ENCODE measurements around the gene PPP4R2.
A peak's percentile ranks its signal among the peaks of the same experiment; 100 is the strongest.
"Not testable (repeated sequence)": the region's sequence is repeated elsewhere in the genome, so short reads cannot be mapped to it uniquely, and the experiment has no call there.

Gene PPP4R2

DNA sequence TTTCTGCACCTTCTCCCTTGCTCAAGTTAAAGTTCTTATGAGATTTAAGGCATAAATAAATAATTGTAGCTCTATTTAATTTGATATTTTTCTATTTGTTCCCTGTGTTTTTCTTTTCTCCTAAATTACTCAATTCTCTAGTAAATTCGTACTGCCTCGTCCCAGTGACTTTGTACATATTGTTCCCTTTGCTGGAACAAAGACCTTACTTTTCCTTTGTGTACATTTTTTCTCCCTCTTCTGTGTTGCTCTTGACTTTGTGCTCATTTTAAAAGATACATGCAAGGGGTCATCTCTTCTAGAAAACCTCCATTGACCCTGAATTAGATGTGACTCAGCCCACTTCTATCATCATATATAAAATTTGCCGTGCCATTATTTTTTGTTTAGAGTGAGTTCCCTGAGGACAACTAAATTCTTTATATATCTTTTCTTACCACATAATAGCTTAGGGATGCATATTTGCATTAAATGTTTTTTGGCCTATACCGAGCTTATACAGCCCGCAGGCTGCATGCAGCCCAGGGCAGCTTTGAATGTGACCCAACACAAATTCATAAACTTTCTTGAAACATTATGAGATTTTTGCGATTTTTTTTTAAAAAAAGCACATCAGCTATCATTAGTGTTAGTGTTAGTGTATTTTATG, 29.6 kb downstream of the PPP4R2 start:
- no peak for DNase-seq

DNA sequence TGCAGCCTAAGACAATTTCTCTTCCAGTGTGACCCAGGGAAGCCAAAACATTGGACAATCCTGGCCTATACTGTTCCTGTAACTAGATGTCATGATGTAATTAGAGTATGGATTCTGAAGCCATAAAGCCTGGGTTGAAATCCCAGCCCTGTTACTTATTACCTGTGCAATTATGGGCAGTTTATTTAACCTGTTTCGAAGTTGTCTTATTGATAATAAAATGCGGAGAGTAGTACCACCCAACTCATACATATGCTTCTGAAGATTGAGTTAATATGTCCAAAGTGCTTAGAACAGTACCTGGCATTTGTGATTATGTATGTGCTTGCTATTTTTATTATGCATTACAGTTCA, 30.1 kb downstream of the PPP4R2 start:
- DNase-seq = no peak

DNA sequence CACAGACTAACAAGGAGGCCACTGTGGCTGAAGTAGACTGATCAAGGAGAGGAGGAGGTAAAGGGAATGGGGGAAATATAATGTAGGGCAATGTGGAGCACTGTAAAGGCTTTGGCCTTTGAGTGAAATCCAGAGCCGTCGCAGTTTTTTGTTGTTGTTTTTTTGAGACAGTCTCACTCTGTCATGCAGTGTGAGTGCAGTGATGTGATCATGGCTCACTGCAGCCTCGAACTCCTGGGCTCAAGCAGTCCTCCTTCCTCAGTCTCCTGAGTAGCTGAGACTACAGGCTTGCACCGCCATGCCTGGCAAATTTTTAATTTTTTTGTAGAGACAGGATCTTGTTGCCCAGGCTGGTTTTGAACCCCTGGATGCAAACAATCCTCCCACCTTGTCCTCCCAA, 32.2 kb downstream of the PPP4R2 start:
- no peak for DNase-seq

DNA sequence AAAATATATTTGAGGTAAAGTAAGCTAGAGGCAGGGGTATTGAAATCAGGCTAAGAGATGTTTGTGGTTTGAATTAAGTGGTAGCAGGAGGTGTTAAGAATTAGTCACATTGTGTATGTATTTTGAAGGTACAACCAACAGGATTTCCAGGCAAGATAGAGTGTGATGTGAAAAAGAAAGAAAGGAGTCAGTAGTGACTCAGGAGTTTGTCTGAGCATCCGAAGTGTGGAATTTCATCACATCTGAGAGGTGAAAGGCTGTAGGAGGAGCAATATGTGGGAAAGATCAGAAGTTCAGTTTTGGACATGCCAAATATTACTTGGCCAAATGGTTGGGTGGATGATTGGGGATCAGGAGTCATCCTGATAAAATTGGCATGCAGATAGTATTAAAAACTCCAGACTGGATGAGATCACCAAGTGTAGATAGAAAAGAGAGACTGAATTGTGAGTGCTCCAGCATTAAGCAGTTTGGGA, 32.7 kb downstream of the PPP4R2 start:
- no peak for DNase-seq

DNA sequence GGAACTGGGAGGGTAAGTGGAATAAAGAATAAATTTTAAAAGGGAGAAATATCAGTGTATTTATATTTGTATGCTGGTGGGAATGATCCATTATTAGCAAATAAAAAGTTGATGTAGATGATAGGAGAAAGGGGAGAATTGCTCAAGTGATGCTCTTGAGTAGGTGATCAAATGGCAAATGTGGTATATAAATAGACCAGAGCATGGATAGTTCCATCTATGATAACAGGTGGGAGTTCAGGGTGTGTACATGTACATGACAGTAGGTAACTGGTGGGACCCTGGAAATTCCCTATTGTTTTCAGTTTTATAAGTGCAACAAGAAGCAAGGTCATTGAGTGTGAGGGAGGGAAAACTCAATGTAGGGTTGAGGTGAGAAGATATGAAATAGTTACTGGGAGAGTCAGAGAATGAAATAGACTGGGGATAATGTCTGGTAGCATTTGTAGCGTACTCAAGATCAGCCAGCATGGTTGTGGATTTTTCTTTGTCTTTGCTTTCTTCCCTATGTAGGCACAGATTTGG, 33.5 kb downstream of the PPP4R2 start:
- DNase-seq = no peak

DNA sequence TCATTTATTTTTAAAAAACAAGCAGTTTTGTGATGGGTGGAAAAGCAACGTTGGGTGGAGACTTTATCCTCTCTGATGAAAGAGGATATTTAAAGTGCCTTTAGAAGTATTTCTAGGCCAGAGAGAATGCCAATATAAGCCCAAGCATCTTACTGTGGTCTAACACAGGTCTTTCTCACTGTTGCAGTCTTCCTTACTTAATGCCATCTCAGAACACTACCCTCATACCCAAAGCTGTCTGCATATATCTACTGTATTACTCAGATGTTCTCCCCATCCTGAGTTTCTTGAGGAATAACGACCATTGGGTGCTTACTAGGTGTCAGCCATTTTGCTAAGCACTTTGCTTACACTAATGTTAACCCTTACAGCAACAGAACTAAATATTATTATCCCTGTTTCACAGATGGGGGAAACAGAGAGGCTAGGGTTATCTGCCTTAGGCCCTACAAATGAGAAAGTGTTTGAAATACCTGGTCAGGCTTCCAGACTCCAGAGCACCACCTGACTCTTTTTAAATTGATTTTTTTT, 35.0 kb downstream of the PPP4R2 start:
- no peak for DNase-seq

DNA sequence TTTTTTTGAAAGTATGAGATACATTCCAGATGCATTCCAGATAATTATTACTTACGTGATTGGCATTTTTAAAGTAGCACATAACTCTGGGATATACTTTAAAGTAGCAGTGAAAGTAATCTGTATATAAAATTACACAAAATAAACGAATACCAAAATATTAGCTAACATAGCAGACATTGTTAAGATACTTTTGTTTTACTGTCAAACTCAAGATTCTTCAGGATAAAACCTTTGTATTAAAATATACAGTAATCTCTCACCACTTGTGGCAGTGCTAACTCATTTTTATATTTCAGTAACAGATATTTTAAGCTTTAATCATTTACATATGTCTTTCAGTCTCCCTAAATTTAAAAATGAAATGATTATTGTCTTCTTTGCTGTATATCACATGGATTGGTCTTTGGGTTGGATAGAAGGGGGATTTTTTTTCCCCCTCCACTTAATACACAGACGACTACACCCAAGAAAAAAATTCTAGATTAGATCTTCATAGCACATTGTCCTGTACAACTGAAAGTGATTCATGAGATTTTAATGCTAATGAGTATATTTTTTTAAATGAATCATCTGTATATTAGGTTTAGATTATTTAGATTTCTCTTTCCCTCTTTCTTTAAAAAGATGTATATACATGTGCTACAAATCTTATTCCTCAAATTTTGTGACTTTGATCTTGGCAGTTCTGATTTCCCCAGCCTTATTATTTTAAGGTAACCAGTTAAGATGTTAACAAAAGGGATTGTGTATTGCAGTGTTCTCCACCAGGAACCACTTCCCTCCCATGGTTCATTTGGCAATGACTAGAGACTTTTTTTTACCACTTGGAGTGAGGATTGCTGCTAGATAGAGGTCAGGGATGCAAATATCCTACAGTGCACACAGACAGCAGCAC, 40.3 kb downstream of the PPP4R2 start:
- no peak for DNase-seq

DNA sequence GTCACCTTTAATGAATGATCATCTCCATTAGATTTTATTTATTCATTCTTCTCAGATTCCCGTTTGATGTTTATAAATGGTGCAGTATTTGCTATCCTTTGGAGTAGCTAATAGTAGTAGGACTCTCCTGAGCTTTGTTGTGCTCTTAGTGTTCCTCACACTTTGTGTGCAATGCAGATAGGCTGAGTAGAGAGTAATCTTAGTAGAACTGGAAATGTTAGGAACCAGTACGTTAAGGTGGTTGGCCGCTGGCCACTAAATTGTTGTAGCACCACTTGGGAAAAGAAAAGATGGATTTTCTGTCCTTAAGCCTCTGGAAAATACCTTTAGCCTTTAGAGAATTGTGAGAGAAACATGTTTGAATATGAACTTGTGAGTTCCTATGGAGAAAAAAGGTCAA, 44.9 kb downstream of the PPP4R2 start:
- no peak for DNase-seq

DNA sequence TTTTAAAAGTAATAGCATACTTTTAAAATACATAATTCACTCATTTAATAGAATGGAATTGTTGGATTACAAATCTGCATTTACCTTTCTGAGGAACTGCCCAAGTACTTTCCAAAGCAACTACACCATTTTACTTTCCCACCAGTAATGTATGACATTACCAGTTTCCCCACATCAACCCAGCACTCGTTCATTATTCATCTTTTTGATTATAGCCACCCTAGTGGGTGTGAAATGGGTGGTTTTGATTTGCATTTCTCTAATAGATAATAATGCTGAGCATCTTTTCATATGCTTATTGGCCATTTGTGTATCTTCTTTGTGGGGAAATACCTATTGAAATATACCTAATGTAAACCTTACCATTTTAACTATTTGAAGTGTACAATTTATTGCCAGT, 46.8 kb downstream of the PPP4R2 start:
- no peak for DNase-seq

DNA sequence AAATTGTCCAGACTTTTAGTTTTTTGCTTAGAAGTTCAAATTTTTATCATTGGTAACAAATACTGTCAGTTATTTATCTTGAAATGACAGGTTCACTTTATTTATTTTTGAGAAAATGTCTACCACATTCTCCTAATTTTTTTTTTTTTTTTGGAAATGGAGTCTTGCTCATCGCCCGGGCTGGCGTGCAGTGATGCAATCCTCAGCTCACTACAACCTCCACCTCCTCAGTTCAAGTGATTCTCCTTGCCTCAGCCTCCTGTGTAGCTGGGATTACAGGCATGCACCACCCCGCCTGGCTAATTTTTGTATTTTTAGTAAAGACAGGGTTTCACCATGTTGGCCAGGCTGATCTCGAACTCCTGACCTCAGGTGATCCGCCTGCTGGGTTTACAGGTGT, 48.8 kb downstream of the PPP4R2 start:
- no peak for DNase-seq

DNA sequence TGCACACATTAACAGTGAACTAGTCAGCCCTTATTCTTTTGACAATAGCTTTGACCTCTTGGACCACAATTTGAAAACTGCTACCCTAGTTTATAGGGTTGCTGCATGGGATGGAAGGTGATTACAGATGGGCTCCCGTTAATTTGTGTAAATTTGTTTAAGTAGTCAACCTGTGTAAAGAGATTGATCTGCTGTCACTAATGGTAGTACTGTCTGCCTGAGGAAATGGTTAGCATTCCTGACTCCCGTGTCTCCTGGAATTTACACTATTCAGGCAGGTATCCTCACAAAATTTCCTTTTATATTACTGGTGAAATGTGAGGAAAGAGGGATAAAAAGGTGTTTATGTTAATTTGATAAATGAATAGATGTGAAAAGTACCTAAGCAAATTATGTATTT, 49.6 kb downstream of the PPP4R2 start:
- DNase-seq = no peak

DNA sequence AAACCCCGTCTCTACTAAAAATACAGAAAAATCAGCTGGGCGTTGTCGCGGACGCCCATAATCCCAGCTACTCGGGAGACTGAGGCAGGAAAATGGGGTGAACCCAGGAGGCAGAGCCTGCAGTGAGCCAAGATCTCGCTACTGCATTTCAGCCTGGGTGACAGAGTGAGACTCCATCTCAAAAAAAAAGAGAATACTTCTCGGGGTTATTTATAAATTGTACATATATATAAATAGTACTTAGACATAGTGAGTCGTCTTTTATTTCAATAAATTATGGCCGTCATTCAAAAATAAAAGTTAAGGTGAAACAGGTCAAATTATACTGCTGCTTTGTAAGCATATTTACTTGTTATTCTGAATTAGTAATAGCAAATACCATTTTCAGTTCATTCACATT, 52.7 kb downstream of the PPP4R2 start:
- no peak for DNase-seq

DNA sequence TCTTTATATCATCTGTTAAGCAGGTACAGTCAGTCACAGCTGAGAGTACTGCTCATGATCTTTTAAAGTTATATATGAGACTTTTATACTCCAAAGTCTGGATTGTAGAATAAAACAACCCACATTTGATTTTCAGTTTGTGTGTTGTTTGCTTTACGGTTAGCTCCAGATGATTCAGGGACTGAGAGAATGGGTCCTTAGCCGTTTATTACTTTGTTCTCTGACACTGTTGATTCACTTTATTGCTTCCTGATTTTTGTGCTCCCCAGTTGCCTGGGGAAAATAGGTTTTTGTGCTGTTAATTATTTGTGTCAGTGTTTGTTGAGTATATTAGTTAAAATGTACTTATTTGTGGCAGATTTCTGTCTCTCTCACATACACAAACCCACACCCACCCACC, 56.2 kb downstream of the PPP4R2 start:
- DNase-seq = no peak

DNA sequence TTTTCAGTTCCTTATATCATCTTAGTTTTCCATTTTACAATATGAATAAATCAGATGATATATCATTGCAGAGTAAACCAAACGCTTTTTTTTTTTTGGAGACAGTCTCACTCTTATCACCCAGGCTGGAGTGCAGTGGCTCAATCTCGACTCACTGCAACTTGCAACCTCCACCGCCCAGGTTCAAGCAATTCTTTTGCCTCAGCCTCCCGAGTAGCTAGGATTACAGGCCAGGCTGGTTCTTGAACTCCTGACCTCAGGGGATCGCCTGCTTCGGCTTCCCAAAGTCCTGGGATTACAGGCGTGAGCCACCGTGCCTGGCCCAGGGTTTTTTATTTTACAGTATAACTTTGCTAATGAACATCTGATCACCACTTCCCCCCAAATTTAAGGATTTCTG, 59.0 kb downstream of the PPP4R2 start:
- no peak for DNase-seq

DNA sequence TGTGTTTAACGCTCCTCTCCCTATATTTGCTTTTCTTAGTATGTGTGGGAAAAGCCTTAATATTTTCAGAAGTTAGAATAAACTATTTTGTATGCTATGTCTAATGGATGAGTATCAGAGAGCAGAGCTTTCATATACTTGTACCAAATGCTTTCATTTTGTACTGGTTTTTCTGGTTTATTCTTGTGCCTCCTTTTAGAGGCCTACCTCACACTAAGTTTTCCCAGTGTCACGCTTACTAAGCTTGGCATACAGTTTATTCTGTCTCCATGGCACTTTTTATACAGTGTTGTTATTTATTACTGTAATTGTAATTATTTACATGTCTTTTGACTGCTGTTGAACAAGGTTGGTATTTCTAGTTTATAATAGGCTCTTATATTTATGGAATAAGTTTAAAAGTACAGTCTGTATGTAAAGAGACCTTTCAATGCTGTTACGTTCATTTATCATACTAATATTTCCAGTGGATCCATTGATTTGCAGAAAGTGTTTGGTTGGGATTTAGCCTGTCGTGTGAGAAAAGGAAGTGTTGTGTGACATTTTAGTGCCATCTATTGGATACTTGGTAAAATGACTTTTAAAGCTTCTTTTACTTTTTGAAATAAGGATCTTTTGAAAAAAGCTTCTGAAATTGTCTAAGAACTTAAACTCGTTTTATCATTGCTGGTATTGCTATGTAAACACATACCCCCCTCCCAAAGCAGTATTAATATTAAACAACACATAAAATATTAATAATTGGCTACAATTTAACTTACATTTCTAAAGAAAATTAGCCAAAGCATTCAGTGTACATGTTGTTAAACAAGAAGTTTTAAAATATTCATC, 59.6 kb downstream of the PPP4R2 start:
- DNase-seq = peak in 2 of 6 experiments; percentile 34 to 41

DNA sequence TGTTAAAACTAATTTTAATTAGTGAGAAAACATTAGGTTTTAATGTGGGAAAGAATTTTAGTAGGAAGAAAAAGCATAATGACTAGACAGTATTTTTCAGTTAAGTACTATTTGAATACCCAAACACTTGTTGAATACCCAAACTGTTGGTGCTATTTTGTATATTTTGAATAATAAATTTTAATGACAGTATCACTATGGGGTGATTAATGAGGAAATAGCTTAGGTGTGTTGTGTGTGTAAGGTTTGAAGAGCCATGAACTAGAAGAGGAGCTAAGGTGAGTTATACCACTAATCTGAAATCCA, 60.2 kb downstream of the PPP4R2 start:
- DNase-seq = no peak

DNA sequence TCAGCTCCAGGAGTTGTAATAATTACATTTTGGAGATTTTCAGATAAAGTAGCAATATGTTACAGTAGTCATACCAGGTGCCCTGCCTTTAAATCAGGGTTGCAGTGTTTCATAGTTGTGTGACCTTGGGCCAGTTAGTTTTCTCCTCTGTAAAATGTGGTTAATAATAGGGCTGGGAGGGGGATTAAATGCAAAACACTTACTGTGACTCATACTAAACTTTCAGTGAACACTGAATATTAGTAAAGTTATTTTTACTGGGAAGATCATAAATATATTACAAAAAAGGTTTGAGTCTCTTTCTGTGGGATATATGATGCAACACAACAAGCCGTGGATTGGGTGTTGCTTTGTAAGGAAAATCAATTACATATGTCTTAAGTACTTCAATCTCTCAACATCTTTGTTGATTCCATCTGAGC, 63.7 kb downstream of the PPP4R2 start:
- DNase-seq = no peak

DNA sequence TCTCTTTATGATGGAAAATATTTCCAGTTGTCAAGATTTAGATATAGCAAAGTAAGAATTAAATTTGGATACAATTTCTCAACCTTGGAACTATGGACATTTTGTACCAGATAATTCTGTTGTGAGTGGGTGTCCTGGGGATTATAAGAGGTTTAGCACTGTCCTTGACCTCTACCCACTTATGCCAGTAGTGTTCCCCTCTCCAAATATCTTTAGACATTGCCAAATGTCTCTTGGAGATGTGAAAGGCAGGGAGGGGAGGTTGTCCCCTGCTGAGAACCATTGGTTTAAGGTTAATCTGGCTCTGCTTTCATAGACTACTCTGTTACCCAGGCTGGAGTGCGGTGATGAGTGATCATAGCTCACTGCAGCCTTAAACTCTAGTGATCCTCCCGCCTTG, 64.8 kb downstream of the PPP4R2 start, which contains the start of gene EBLN2:
Gene EBLN2, plus strand, starts transcription at position 244 of the 400 bp plus-strand sequence. CDS start 423 bp downstream, outside the sequence.
- no peak for DNase-seq

DNA sequence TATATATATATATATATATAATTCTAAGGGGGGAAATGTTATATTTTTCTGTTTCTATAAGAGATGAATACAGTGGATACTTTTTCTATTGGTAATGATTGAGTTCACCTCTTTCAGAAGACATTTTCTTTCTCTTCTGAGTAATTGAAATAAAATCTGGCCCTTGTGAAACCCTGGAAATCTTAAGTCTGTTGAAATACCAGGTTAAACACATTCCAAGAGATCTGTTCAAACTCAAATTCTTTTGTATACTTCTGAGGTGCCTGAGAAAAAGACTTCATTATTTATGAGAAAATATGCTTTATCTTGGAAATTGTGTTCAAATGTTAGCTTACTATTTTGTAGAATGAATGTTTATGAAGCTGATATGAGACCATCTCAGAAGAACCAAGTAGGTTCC, 69.6 kb downstream of the PPP4R2 start:
- not testable (repeated sequence) for DNase-seq

DNA sequence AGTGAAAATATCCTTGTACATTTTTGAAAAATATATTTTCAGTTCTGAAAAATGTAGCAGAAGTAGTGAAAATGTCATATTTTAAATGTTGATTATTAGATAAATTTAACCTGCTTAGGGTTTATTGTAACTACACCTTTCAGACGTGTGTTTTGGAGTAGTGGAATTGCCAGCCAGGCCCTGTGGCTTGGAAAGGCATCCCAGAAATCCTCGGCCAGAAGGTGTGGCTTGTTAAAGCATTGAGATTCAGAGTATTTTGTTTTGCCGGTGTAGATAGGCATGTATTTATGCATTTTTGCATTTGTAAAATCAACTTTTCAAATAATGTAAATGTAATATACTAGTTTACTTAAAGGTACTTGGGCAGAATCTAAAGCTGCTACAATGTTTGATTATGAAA, 71.8 kb downstream of the PPP4R2 start:
- DNase-seq = no peak

DNA sequence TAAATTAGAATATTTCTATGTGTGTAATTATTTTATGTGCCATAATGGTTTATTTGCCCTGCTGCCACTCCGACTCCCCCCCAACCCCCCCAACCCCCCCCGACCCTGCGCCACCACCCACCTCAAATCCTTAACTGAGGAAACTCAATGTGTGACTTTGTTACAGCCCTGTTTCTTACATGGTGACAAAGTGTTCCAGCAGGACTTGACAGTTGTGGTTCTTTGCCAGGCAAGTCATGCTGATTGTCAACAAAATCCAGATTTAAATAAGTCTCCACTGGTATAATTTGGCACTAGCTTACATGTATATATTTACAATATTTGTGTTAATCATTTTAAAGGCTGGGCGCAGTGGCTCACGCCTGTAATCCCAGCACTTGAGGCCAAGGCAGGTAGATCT, 72.6 kb downstream of the PPP4R2 start:
- no peak for DNase-seq

DNA sequence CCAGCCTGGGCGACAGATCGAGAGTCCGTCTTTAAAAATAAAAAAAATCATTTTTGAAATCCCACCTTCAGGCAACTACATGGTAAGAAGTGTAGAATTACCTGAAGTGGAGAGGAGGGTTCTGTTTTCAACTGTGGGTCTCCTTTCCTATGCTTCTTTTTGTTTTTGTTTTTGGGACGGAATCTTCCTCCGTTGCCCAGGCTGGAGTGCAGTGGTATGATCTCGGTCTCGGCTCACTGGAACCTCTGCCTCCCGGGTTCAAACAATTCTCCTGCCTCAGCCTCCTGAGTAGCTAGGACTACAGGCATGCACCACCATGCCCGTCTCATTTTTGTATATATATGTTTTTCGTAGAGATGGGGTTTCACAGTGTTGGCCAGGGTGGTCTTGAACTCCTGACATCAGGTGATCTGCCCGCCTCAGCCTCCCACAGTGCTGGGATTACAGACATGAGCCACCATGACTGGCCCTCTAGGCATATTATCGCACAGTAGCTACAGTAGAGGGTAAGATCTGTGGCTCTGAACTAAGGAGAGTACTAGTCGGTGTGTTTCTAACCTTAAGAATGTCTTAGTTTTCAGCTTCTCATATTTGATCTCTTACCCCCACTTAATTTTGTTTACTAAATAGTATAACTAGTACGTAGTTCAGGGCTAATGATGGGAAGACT, 73.3 kb downstream of the PPP4R2 start:
- DNase-seq = no peak

Measured in stimulated activated naive CD4-positive, alpha-beta T cell (primary cell).